22Rv1 (cell line): ENCODE results near the gene AQP9.

Experiments used
- H3K27ac ChIP-seq: fragments of 450-650 bp; 2 replicates; pipeline ENCODE4 v1.5.1; 2017
- CTCF ChIP-seq: fragments of 450-650 bp; IDR thresholded peaks from 2 replicates; pipeline ENCODE4 v1.5.1; 2017; ENCODE audit warnings: mild to moderate bottlenecking
- ZFX ChIP-seq: fragments of 450-650 bp; IDR thresholded peaks from 2 replicates; pipeline ENCODE4 v1.6.1; 2017; ENCODE audit warnings: antibody characterized with exemption, borderline replicate concordance

The AQP9 gene

GRCh38 chr15:58217460-58217859 lies 79.3 kb downstream of the AQP9 start:
- TF ChIP-seq ZFX, result no peak
- TF ChIP-seq CTCF, result no peak
- no peak overlapping the region for H3K27ac ChIP-seq

GRCh38 chr15:58221591-58222241 lies 83.5 kb downstream of the AQP9 start:
- TF ChIP-seq ZFX (no peak), CTCF (peak; percentile 61)
- no peak overlapping the region for H3K27ac ChIP-seq

- H3K27ac ChIP-seq, result no peak overlapping the region
- TF ChIP-seq ZFX, result no peak
- no peak for TF ChIP-seq CTCF
These were observed 84.5 kb downstream of the AQP9 start for GRCh38 chr15:58222679-58223078.

- TF ChIP-seq CTCF (no peak), ZFX (no peak)
These were observed 85.3 kb downstream of the AQP9 start for GRCh38 chr15:58223432-58223831.

GRCh38 chr15:58224068-58224467 lies 85.9 kb downstream of the AQP9 start:
- H3K27ac ChIP-seq, result no peak overlapping the region
- TF ChIP-seq CTCF (no peak), ZFX (no peak)

More at GRCh38 chr15:58223432-58223831, 85.3 kb downstream of the AQP9 start:
- H3K27ac ChIP-seq, result no peak overlapping the region

GRCh38 chr15:58227706-58228543 lies 89.7 kb downstream of the AQP9 start:
- TF ChIP-seq CTCF (peak; percentile 95), ZFX (no peak)
- no peak overlapping the region for H3K27ac ChIP-seq

- no peak overlapping the region for H3K27ac ChIP-seq
- TF ChIP-seq CTCF (no peak), ZFX (no peak)
These were observed 90.5 kb downstream of the AQP9 start for GRCh38 chr15:58228718-58229117.
